MM.1S (cell line): Measurements from ENCODE around the gene STAG1.

ENCODE experiments used
- CTCF ChIP-seq: fragments of 300-600 bp; sonication (generic); IDR thresholded peaks from 2 replicates; pipeline ENCODE4 v1.5.1; 2016; ENCODE audit warnings: antibody characterized with exemption, low read length, mixed read lengths
- EZH2 ChIP-seq: fragments of 300-600 bp; sonication (generic); optimal IDR thresholded peaks from 2 replicates; pipeline ENCODE3; 2017; ENCODE audit warnings: low read depth, mild to moderate bottlenecking, antibody characterized with exemption, low read length, mixed read lengths

- TF ChIP-seq CTCF, result no peak
- no peak for TF ChIP-seq EZH2
These were observed 31.6 kb upstream of the STAG1 start for GRCh38 chr3:136783708-136784191.
